Stimulated activated naive CD4-positive, alpha-beta T cell treated with Interleukin-2 at 50 U/mL for 16 hours (primary cell): ENCODE measurements around the gene RAN.
A peak's percentile ranks its signal among the peaks of the same experiment; 100 is the strongest.
"Not testable (repeated sequence)": the region's sequence is repeated elsewhere in the genome, so short reads cannot be mapped to it uniquely, and the experiment has no call there.

Experiments
- DNase-seq: peaks from one replicate; lab custom pipeline; 2025; lab: John Stamatoyannopoulos, UW

RAN gene

DNA sequence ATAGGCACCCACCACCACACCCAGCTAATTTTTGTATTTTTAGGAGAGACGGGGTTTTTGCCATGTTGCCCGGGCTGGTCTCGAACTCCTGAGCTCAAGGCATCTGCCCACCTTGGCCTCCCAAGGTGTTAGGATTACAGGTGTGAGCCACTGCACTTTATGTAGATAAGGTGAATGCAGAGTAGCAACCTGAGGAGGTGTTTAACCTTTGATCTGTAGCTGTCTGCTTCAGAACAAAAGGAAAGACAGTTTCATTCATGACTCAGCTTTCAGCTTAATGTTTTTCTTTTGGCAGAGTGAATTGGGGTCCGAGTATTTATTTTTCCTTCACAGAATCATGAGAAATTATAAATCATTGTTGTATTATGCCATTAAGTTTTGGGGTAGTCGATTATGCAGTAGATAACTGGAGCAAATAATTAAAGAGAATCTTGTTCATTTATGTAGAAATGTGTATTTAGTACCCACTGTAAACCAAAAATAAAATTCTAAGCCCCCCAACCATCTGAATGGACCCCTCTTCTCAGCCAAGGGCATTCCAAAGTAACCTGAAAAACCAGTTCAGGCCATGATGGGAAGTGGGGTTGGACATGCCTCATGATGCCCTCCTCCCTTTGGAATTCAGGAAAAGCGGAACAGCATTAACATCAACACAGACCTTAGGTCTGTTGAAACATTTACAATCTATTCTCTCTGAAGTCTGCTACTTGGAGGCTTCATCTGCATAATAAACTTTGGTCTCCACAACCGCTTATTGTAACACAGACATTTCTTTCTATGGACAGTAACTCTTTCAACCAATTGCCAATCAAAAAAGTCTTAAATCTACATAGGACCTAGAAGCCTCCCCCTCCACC, 22.1 kb upstream of the RAN start:
- DNase-seq, result no peak

DNA sequence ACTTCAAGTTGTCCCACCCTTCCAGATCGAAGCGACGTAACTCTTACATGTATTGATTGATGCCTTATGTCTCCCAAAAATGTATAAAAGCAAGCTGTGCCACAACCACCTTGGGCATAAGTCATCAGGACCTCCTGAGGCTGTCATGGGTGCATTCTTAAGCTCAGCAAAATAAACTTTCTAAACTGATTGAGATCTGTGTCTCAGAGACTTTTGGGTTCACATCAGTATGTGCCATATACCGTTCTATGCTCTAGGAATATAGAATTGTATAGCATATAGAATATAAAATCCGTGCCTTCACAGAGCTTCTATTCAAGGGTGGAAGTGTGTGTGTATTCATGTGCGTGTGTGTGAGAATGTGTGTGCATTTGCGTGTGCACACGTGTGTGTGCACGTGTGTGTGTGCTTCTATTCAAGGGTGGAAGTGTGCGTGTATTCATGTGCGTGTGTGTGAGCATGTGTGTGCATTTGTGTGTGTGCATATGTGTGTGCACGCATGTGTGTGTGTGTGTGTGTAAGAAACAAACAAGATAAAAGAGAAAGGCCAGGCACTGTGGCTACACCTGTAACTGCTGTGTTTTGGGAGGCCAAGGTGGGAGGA, 21.3 kb upstream of the RAN start:
- DNase-seq, result no peak

DNA sequence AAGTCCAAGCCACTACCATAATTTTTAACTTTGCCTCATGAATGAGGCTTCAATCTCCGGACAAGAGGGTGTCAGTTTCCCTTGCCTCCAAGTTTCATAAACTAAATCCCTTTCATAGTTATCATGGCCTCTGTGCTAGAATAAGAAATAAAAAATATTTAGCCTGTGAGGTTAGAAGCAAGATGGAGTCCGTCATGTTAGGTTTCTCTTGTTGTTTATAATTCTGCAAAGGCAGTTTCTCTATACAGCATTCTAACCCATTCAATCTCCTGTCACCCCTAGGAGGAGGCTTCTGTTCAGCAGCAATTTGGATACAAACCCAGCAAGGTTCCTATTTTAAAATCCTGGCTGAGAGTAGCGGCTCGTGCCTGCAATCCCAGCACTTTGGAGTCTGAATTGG, 15.8 kb upstream of the RAN start:
- DNase-seq, result no peak

DNA sequence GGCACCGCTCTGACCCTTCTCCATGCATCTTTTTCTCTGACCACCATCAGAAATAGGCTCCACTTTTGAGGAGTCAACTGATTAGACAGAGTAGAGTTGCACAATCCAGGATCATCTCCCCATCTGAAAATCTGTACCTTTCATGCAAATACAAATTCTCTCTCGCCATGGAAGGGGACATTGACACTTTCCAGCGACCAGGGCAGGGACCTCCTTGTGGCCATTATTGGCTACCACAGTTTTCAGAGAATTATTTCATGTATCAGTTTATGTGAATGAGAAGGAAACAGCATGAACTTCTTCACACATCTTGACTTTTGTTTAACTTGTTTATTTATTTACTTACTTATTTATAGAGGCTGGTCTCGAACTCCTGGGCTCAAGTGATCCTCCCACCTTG, 13.8 kb upstream of the RAN start:
- DNase-seq, result no peak

DNA sequence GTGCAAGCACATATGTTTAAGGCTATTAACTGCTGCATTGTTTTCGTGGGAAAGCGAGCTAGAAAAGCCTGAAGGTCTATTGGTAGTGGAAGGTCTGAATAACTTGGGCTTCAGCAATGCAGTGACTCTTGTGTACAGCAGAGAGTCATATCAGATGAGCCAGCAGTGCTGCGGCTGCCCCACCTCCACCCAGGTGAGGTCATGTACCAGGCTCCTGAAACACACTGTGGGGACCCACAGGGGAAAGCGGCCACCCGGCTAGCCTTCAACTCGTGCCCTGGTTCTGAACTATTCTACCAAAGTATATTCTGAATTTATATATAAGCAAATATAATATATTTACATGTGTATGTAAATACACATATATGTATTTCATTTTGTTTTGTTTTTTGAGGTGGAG, 12.7 kb upstream of the RAN start:
- DNase-seq, result no peak

DNA sequence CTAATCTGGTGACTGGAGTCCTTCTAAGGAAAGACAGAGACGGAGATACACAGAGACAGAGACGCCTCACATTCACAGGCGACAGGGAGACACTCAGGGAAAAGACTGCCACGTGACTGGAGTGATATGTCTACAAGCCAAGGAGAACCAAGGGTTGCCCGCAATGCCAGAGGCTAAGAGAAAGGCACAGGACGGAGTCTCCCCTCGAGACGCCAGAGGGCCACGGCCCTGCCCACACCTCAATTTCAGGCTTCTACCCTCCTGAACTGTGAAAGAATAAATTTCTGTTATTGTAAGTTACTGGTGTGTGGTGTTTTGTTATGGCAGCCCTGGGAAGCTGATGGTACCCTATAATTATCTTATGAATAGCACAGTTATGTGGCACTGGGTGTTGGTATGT, 11.6 kb upstream of the RAN start:
- DNase-seq, result no peak

DNA sequence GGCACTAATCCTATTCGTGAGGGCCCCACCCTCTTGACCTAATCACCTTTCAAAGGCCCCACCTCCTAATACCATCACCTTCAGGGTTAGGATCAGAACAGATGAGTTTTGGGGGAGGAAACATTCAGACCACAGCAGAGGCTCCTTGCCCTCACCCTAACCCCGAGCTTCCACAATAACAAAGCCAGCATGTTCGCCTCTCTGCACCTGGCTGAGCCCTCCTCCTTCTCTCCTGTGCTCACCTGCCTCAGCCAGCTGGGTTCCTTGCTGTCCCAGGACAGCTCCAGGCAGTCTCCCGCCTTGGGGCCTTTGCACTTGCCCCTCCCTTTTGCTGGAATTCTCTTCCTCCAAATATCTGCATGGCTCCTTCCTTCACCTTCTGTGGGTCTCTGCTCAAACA, 9.7 kb upstream of the RAN start:
- DNase-seq, result no peak

DNA sequence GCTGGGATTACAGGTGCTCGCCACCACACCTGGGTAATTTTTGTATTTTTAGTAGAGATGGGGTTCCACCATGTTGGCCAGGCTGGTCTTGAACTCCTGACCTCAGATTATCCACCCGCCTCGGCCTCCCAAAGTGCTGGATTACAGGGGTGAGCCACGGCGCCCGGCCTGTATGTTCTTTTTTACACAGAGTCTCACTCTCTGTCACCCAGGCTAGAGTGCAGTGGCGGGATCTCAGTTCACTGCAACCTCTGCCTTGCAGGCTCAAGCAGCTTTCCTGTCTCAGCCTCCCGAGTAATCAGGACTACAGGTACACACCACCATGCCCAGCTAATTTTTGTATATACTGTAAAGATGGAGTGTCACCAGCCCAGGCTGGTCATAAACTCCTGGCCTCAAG, 9.1 kb upstream of the RAN start:
- DNase-seq, result not testable (repeated sequence)

DNA sequence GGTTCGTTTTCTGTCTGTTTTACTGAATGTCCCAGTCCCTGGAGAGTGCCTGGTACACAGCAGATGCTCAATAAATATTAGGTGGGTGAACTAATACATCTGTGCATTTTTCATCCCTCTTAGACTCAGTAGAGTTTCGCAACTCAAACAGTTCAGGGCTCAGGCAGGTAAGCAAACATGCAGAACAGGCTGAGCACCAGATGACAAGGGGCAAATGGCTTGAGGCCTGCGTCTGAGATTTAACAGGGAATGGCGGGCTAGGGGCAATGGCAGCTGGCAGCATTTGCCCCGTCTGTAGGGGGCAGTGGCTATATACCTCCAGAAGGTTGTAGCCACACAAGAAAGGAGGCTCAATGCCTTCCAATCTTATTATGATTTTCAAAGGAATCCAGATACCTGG, 8.6 kb upstream of the RAN start:
- no peak for DNase-seq

DNA sequence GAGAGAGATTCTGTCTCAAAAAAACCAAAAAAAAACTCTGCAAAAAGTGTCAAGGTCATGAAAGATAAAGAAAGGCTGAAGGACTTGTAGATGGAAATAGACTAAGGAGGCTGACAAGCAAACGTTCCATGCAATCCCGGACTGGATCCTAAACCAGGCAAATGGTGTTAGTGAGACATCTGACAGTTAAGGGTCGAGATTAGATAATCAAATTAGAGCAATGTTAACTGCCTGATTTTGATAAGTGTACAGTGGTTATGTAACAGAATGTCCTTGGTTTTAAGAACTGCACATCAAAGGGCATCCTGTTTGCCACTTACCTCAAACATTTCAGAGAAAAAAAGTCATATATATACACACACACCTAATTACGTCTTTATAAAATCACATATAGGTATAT, 3.5 kb upstream of the RAN start:
- DNase-seq, result no peak

DNA sequence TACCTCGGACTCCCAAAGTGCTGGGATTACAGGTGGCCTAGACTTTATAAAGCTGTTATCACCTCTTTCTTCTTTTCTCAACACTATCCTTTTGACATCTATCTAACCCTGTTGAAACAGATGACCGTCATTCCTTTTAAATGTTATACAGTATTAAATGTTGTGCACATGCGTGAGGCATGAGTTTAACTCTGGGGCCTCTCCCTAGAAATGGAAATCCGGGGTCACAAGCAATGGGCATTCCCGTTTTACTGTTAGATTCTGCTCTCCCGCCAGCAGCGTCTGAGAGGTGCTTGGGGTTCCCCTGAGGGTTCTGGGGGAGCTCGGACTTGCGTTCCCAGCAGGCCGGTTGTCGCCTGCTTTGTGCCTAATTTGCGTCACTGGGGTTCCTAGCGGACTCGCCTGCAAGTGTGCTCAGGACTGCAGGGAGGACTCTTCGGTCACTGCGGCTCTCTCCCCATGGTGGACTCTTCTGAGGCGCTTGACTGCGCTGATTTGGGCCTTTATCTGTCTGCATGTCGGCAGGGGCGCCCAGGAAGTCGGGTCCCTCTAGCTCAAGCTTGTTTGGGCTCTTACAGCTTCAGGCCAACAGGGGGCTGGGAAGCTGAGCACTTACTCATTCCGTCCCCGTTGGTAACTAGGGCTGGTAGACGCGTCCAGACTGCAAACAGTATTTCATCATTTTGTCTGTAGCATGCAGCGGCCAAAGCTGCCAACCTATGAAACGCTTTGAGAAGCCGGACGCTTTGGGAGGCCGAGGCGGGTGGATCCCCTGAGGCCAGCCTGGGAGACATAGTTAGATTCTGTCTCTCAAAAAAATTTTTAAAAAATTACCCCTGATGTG, 1.2 kb upstream of the RAN start:
- peak; percentile 73 for DNase-seq

DNA sequence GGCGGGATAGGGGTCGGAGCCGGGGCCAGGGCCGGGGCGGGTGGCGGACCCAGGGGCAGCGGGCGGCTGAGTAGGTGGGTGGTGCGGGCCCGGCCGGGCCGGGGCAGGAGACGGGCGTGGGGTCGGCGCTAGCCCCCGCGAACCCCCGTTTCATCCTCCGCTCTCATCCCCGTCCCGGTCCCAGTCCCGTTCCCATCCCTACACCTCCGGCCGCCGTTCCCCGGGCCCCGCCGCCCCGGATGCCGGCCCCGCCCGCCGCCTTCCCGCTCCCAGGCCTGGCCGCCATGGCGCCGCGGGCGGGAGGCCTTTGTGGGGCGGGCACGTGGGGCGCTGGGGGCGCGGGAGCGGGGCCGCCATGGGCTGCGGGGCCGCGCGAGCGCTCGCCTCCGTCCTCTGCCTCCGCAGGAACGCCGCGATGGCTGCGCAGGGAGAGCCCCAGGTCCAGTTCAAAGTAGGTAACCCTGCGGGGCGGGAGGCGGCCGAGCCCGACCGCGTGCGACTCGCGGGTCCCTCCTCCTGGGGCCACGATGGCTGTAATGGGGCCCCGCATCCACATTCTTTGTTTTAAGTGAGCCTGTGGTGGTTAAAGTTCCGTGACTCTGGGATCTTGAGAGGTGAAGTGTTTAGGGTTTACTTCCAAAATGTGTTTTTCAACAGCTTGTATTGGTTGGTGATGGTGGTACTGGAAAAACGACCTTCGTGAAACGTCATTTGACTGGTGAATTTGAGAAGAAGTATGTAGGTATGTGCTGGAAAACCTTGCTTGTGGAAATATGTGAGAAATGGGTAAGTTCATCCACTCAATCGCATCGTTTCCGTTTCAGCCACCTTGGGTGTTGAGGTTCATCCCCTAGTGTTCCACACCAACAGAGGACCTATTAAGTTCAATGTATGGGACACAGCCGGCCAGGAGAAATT, 572 bp downstream of the RAN start:
- peak; percentile 49 for DNase-seq

DNA sequence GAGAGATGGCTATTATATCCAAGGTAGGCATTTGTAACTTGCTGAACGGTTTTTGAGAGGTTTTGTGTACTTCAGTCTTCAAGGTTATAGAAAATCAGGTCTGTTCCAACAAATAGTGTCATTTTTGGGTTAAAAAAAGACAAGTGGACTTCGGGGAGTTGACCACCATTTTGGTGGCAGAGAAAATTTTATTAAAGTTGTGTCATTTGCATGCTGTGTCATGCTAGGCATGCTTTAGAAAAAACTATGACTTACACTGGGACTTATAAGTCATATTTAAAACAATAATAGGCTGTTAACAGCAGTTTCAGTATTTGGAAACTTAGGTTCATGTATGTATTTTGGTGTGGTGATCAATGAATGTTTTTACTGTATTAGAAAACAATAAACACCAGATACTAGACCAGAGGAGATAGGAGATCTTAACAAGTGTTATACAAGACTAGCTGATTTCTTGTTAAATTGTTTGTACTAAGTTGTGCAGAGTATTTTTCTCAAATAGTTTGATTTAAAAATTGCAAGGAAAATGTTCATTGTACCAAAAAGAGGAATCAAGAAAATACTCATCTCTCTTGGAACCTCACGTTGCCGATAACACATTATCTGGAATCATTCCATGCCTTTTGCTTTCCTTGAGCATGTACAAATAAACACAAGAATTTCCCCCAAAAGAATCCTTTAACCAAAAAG, 1.4 kb downstream of the RAN start:
- no peak for DNase-seq

DNA sequence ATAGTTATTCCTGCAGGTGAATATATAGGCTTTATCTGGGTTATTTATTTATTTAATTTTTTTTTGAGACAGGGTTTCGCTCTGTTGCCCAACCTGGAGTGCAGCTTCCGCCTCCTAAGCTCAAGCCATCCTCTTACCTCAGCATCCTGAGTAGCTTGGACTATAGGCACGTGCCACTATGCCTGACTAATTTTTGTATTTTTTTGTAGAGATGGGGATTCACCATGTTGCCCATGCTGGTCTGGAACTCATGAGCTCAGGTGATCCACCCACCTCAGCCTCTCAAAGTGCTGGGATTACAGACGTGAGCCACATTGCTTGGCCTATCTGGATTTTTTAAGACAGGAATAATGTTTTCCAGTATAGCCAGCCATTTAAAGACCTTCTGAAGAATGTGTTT, 2.0 kb downstream of the RAN start:
- no peak for DNase-seq

DNA sequence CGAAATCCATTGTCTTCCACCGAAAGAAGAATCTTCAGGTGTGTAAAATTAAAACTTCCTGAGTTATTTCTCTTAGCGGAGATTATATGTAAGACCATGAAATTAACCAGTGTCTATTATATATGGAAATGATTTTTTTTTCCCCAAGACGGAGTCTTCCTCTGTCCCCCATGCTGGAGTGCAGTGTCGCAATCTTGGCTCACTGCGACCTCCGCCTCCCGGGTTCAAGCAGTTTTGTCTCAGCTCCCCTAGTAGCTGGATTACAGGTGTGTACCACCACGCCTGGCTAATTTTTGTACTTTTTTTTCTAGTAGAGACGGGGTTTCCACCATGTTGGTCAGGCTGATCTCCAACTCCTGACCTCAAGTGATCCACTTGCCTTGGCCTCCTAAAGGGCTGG, 2.8 kb downstream of the RAN start:
- no peak for DNase-seq

DNA sequence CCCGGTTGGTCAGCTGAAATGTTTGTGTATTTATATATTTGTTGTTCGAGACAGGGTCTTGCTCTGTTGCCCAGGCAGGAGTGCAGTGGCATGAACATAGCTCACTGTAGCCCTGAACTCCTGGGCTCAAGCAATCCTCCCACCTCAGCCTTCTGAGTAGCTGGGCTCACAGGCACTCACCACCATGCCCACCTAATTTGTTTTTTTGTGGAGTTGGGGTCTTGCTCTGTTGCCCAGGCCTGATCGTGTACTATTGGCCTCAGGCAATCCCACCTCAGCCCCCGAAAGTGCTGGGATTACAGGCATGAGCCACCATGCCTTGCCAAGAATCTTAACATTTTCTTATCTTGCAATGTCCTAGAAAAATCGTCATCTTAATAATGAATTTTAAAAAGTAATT, 3.3 kb downstream of the RAN start:
- DNase-seq, result no peak

DNA sequence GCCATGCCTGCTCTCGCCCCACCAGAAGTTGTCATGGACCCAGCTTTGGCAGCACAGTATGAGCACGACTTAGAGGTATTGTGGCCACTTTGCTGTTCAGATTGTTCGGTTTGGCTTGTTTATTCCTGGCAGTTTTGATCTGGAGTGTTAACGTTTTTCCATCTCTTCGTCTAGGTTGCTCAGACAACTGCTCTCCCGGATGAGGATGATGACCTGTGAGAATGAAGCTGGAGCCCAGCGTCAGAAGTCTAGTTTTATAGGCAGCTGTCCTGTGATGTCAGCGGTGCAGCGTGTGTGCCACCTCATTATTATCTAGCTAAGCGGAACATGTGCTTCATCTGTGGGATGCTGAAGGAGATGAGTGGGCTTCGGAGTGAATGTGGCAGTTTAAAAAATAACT, 3.8 kb downstream of the RAN start:
- not testable (repeated sequence) for DNase-seq

DNA sequence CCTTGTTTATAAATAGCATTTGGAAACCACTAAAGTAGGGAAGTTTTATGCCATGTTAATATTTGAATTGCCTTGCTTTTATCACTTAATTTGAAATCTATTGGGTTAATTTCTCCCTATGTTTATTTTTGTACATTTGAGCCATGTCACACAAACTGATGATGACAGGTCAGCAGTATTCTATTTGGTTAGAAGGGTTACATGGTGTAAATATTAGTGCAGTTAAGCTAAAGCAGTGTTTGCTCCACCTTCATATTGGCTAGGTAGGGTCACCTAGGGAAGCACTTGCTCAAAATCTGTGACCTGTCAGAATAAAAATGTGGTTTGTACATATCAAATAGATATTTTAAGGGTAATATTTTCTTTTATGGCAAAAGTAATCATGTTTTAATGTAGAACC, 4.4 kb downstream of the RAN start:
- DNase-seq, result no peak

DNA sequence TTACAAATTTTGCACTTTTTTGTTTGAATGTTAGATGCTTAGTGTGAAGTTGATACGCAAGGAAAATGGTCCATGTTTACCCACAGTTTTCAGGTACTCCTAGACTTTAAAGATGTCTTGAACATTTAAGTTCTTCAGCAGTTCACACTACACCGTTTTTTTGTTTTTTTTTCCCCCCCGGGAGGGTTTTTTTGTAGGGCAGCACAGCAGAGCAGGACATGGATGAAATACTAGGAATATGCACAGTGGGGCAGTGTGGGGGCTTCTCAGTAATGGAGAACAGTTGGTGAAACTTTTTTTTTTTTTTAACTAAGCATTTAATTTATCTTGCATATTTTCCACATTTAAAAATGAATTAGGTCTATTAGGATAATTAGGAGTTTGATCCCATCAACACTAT, 4.9 kb downstream of the RAN start:
- no peak for DNase-seq

DNA sequence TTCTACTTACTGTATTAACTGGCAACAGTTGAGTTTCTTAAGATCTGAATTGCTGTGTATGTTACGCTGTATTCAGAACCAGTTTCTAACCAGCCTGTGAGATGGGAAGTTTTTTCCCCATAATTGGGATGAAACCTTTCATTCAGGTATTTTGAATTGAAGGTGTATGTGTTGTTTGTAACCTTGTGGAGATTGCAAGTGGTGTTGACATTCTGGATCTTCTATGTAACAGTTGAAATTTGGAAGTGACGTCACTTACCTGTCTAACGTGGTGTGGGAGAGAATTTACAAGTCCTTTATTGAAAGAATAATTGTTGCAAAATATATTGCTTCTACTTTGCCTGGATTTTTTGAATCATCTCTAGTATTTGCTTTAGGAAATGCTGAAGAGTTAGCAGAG, 5.5 kb downstream of the RAN start:
- DNase-seq, result no peak
